AG10803 (cell line): ENCODE data around the gene BFSP1.

ENCODE experiments used
- DNase-seq: peaks from one replicate; pipeline ENCODE4 v3.0.0; 2010; ENCODE audit warnings: low read depth
- H3K4me3 ChIP-seq: 2 replicates; pipeline ENCODE4 v1.5.1; 2011; ENCODE audit warnings: mild to moderate bottlenecking, low read length, control low read depth
- CTCF ChIP-seq: conservative IDR thresholded peaks from 2 replicates; pipeline ENCODE4 v1.5.1; 2011; ENCODE audit warnings: mild to moderate bottlenecking, low read length, control low read depth, inconsistent platforms

The BFSP1 gene

GRCh38 chr20:17504898-17505635 is 26.1 kb downstream of the BFSP1 start:
- peak; percentile 49 for DNase-seq
- peak; percentile 70 for TF ChIP-seq CTCF
- H3K4me3 ChIP-seq: peak overlapping the region; percentile 69

- H3K4me3 ChIP-seq: peak overlapping the region; percentile 69
- no peak for TF ChIP-seq CTCF
- no peak for DNase-seq
Measured at GRCh38 chr20:17504066-17504897, 26.9 kb downstream of the BFSP1 start.

- no peak for DNase-seq
- TF ChIP-seq CTCF: no peak
- H3K4me3 ChIP-seq: no peak overlapping the region
Measured at GRCh38 chr20:17503301-17504065, 27.7 kb downstream of the BFSP1 start.

- no peak for TF ChIP-seq CTCF
- no peak overlapping the region for H3K4me3 ChIP-seq
- DNase-seq: no peak
Measured at GRCh38 chr20:17502105-17502504, 29.1 kb downstream of the BFSP1 start.

GRCh38 chr20:17501701-17502100 is 29.5 kb downstream of the BFSP1 start:
- no peak for DNase-seq
- no peak overlapping the region for H3K4me3 ChIP-seq
- no peak for TF ChIP-seq CTCF

- no peak overlapping the region for H3K4me3 ChIP-seq
- no peak for DNase-seq
- no peak for TF ChIP-seq CTCF
Measured at GRCh38 chr20:17500826-17501225, 30.4 kb downstream of the BFSP1 start.
